Measurements from ENCODE around the gene MLST8.

DNA sequence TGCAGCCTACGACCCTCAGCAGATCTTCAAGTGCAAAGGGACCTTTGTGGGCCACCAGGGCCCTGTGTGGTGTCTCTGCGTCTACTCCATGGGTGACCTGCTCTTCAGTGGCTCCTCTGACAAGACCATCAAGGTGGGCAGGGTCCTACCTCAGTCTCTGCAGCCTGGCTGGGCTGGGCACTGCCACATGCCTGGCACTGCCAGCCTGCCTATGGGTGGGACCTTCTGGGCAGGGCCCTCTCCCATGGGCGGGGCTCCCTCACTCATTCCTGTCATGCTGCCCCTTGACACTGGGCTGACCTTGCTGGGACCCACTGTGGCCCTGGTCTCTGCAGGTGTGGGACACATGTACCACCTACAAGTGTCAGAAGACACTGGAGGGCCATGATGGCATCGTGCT, 31.3 kb upstream of the MLST8 start:
- TF ChIP-seq, protein P1, sequence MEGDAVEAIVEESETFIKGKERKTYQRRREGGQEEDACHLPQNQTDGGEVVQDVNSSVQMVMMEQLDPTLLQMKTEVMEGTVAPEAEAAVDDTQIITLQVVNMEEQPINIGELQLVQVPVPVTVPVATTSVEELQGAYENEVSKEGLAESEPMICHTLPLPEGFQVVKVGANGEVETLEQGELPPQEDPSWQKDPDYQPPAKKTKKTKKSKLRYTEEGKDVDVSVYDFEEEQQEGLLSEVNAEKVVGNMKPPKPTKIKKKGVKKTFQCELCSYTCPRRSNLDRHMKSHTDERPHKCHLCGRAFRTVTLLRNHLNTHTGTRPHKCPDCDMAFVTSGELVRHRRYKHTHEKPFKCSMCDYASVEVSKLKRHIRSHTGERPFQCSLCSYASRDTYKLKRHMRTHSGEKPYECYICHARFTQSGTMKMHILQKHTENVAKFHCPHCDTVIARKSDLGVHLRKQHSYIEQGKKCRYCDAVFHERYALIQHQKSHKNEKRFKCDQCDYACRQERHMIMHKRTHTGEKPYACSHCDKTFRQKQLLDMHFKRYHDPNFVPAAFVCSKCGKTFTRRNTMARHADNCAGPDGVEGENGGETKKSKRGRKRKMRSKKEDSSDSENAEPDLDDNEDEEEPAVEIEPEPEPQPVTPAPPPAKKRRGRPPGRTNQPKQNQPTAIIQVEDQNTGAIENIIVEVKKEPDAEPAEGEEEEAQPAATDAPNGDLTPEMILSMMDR (IDR thresholded peaks at IDR 0.05): no peak
- no peak for TF ChIP-seq POLR2A (IDR thresholded peaks at IDR 0.05)

Measured in thyroid gland (tissue), 4 donors.